Endothelial cell of umbilical vein (primary cell): ENCODE results near the gene UBE2H. TPM values are rescaled to one million over a fixed set of nuclear protein-coding genes. Genes with fewer than 3 reads are reported as not detected.

ENCODE experiments used
- BruUV-seq: library from RNA; stranded (reverse); fragments of 400-500 nt; replicated peaks from 2 replicates; lab custom pipeline; 2021; lab: Mats Ljungman, UMichigan
- CTCF ChIA-PET: fragments of 300-600, 350-600 bp; sonication (Branson Sonifier 250); formaldehyde crosslinking; loops from one replicate; lab custom pipeline; 2021; ENCODE audit warnings: antibody characterized with exemption, inconsistent platforms; lab: Charles Lee
- POLR2A ChIA-PET: fragments of 300-600, 350-600 bp; sonication (Branson Sonifier 250); formaldehyde crosslinking; loops from one replicate; lab custom pipeline; 2021; ENCODE audit warnings: antibody characterized with exemption, inconsistent platforms; lab: Charles Lee
- DNase-seq: peaks from one replicate; pipeline ENCODE4 v3.0.0-alpha.2; 2011; ENCODE audit warnings: low read depth, low spot score
- FAIRE-seq: peaks from 2 replicates; lab custom pipeline; 2011; peaks lifted over from hg19 to GRCh38; lab: Jason Lieb, UNC
- H2AFZ ChIP-seq: 2 replicates; pipeline ENCODE4 v1.6.0; 2012; ENCODE audit warnings: low read depth, low read length, control low read depth, inconsistent platforms
- H3K27ac ChIP-seq: 2 replicates; pipeline ENCODE4 v1.5.1; 2011; ENCODE audit warnings: low read depth, mild to moderate bottlenecking, control low read depth, low read length, moderate library complexity; ENCODE audit not compliant: insufficient read depth
- H3K27me3 ChIP-seq, 2 experiments: 2 replicates each; pipeline versions ENCODE4 v1.6.0 to v1.6.1; 2011; ENCODE audit warnings: low read length in 2 of 2, mixed read lengths in 1 of 2; ENCODE audit not compliant: control insufficient read depth in 2 of 2, insufficient read depth in 2 of 2
- H3K36me3 ChIP-seq, 2 experiments: 2 replicates in 1 of 2; 3 replicates in 1 of 2; pipeline ENCODE4 v1.5.1; 2011; ENCODE audit warnings: low read length in 2 of 2, mild to moderate bottlenecking in 1 of 2, moderate library complexity in 1 of 2; ENCODE audit not compliant: control insufficient read depth in 2 of 2, insufficient read depth in 2 of 2; ENCODE audit errors: extremely low read depth in 1 of 2
- H3K4me1 ChIP-seq: 3 replicates; pipeline ENCODE4 v1.5.1; 2011; ENCODE audit warnings: mild to moderate bottlenecking, low read length; ENCODE audit not compliant: control insufficient read depth, insufficient read depth; ENCODE audit errors: extremely low read depth
- H3K4me2 ChIP-seq: 2 replicates; pipeline ENCODE4 v1.6.1; 2011; ENCODE audit warnings: low read length, control low read depth, mixed read lengths; ENCODE audit not compliant: insufficient read depth
- H3K4me3 ChIP-seq, 3 experiments: fragments of 200-600 bp in 1 of 3; sonication (generic), shearing (Covaris generic) in 1 of 3; replicated peaks in 1 of 3; 2 replicates each; pipeline ENCODE4 v1.5.1; 2011 to 2016; ENCODE audit warnings: control low read depth in 3 of 3, low read length in 3 of 3, mild to moderate bottlenecking in 2 of 3, inconsistent platforms in 1 of 3, low read depth in 1 of 3, moderate library complexity in 1 of 3; ENCODE audit not compliant: insufficient read depth in 1 of 3
- H3K79me2 ChIP-seq: 2 replicates; pipeline ENCODE4 v1.6.0; 2012; ENCODE audit warnings: low read length, inconsistent platforms; ENCODE audit not compliant: control insufficient read depth, insufficient read depth
- H3K9ac ChIP-seq: replicated peaks from 2 replicates; pipeline ENCODE3; 2011; ENCODE audit warnings: low read length, control low read depth; ENCODE audit not compliant: insufficient read depth; ENCODE audit errors: extremely low read depth
- H3K9me1 ChIP-seq: replicated peaks from 3 replicates; pipeline ENCODE4 v1.6.0; 2011; ENCODE audit warnings: mild to moderate bottlenecking, low read length; ENCODE audit not compliant: control insufficient read depth, insufficient read depth; ENCODE audit errors: extremely low read depth
- H3K9me3 ChIP-seq: replicated peaks from 2 replicates; pipeline ENCODE4 v1.5.1; 2012; ENCODE audit warnings: low read length, inconsistent platforms; ENCODE audit not compliant: control insufficient read depth, insufficient read depth
- H4K20me1 ChIP-seq: replicated peaks from 2 replicates; pipeline ENCODE3; 2011; ENCODE audit warnings: mild to moderate bottlenecking, low read length; ENCODE audit not compliant: control insufficient read depth, insufficient read depth; ENCODE audit errors: extremely low read depth
- EZH2 ChIP-seq: IDR thresholded peaks from 2 replicates; pipeline ENCODE4 v1.6.1; 2012; ENCODE audit warnings: borderline replicate concordance, low read depth, mild to moderate bottlenecking, moderate library complexity, low read length, inconsistent platforms; ENCODE audit not compliant: severe bottlenecking
- FOS ChIP-seq: IDR thresholded peaks from 2 replicates; pipeline ENCODE4 v1.6.1; 2011; ENCODE audit warnings: mild to moderate bottlenecking, low read length, moderate library complexity, borderline replicate concordance; ENCODE audit not compliant: insufficient read depth
- GATA2 ChIP-seq: IDR thresholded peaks from 2 replicates; pipeline ENCODE4 v1.7.0; 2011; ENCODE audit warnings: low read depth, mild to moderate bottlenecking, moderate library complexity, mixed read lengths, low read length; ENCODE audit not compliant: insufficient read length, insufficient read depth
- JUN ChIP-seq: IDR thresholded peaks from 2 replicates; pipeline ENCODE4 v1.6.1; 2011; ENCODE audit warnings: borderline replicate concordance, low read depth; ENCODE audit not compliant: insufficient read length, insufficient read depth
- MYC ChIP-seq: IDR thresholded peaks from one replicate; pipeline ENCODE4 v1.6.1; 2011; ENCODE audit warnings: mild to moderate bottlenecking, low read depth, low read length
- POLR2A ChIP-seq: IDR thresholded peaks from 2 replicates; pipeline ENCODE4 v1.6.1; 2012; ENCODE audit warnings: low read depth, mild to moderate bottlenecking, control low read depth, low read length
- POLR2AphosphoS5 ChIP-seq: IDR thresholded peaks from 2 replicates; pipeline ENCODE4 v1.6.1; 2012; ENCODE audit warnings: low read depth, mild to moderate bottlenecking, control low read depth, low read length, moderate library complexity; ENCODE audit not compliant: insufficient read depth
- dilution Hi-C: fragments of 300-500 bp; cut with MboI; formaldehyde crosslinking; loops from one replicate; pipeline ENCODE4 v1.15.0; 2019; ENCODE audit warnings: low sequenced_read_pairs; ENCODE audit not compliant: extremely low pct_ligation_motif_present
- intact Hi-C: fragments of 100-400 bp; cut with micrococcal nuclease; formaldehyde crosslinking; loops from one replicate; pipeline ENCODE4 v1.10.0; 2022
- polyA plus RNA-seq, 4 experiments: library from polyadenylated mRNA; depleted of rRNA in 3 of 4; stranded (reverse) in 3 of 4; unstranded in 1 of 4; fragments of >200 nt; gene quantifications; 2 replicates each; pipeline versions ENCODE4 v1.2.1 to v1.2.3, GENCODE V29; 2011 to 2012; ENCODE audit warnings: missing spikeins in 1 of 4
- total RNA-seq: library from RNA; stranded (reverse); gene quantifications from 2 replicates; pipeline ENCODE4 v1.2.3, GENCODE V29; 2021
- TF ChIP-seq, protein P1 (sequence below): IDR thresholded peaks from 2 replicates; pipeline ENCODE4 v1.6.1; 2011; ENCODE audit not compliant: insufficient read depth, insufficient read length
- TF ChIP-seq, protein P2 (sequence below), 2 donors: IDR thresholded peaks; 1 replicate in 1 of 2; 2 replicates in 1 of 2; pipeline ENCODE4 v1.5.1; 2011; ENCODE audit warnings: low read length in 2 of 2, mild to moderate bottlenecking in 2 of 2, moderate library complexity in 2 of 2, control low read depth in 1 of 2, inconsistent platforms in 1 of 2, low read depth in 1 of 2; ENCODE audit not compliant: insufficient read depth in 1 of 2; ENCODE audit errors: extremely low read depth in 1 of 2

The UBE2H gene
- total and polyA plus RNA-seq, 2 donors (not counting 3 experiments of a cell fraction or from before 2014, with no cell fraction given): 51.7 to 90.1 TPM

DNA sequence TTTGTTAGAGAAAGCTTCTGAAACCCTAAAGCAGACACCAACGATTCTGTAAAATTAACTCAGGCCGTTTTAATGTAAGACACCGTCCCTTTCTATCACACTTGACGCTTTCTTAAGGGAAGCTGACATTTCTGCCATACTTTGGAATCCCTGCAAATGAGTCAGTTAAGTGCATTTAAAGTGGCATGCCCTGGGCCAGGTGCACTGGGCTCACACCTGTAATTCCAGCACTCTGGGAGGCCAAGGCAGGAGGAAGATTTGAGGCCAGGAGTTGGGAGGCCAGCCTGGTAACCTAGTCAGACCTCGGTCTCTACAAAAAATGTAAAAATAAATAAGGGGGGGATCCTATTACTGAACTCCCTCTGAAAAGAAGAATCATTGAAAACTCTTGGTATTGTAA lies 4.4 kb downstream of the UBE2H start:
- DNase-seq: no peak
- H3K27me3 ChIP-seq: no peaks in the 10 kb centered on the region
- H3K9me1 ChIP-seq: no peaks in the 10 kb centered on the region
- H3K4me1 ChIP-seq: peaks cover 23% of the 10 kb centered on the region
- CTCF ChIA-PET: interaction anchor here (0.6 to 6.4 kb wide), 10 partner anchors 10 to 118 kb away, joined by 3 to 59 read pairs (median 5); no protein-coding TSS in a partner anchor
- H3K79me2 ChIP-seq: peaks cover 87% of the 10 kb centered on the region
- H4K20me1 ChIP-seq: peaks cover 7% of the 10 kb centered on the region
- peak overlapping the region; percentile 94 for H3K4me2 ChIP-seq
- BruUV-seq: no TSS peak
- H2AFZ ChIP-seq: no peak overlapping the region
- H3K27ac ChIP-seq: no peak overlapping the region
- no peak for FAIRE-seq
- POLR2A ChIA-PET: interaction anchor here (1.2 to 1.5 kb wide), 3 partner anchors 10 to 61 kb away, joined by 7 to 8 read pairs (median 8); no protein-coding TSS in a partner anchor
- no peak for TF ChIP-seq JUN
- TF ChIP-seq, protein P1, sequence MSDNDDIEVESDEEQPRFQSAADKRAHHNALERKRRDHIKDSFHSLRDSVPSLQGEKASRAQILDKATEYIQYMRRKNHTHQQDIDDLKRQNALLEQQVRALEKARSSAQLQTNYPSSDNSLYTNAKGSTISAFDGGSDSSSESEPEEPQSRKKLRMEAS: no peak
- no peak overlapping the region for H3K4me3 ChIP-seq
- dilution Hi-C loops (no loop called here), intact Hi-C loops (no loop called here)
- H3K9ac ChIP-seq: no peak overlapping the region
- H3K9me3 ChIP-seq: no peaks in the 10 kb centered on the region
- H3K36me3 ChIP-seq: no peaks in the 10 kb centered on the region

DNA sequence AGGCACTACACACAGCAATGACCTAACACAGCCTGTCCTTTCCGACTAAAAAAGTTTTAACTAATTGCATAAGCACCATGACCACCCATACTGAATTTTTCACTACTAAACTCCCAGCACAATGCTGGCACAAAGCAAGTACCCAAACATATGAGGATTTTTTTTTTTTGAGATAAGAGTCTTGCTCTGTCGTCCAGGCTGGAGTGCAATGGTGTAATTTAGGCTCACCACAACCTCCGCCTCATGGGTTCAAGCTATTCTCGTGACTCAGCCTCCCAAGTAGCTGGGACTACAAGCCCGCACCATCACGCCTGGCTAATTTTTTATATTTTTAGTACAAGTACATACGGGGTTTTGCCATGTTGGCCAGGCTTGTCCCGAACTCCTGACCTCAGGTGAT lies 5.1 kb downstream of the UBE2H start:
- no TSS peak for BruUV-seq
- H3K4me2 ChIP-seq: no peak overlapping the region
- CTCF ChIA-PET: interaction anchor here (0.6 to 6.4 kb wide), 3 partner anchors 18 to 70 kb away, joined by 3 to 59 read pairs (median 3); no protein-coding TSS in a partner anchor
- peaks cover 93% of the 10 kb centered on the region for H3K79me2 ChIP-seq
- peaks cover 7% of the 10 kb centered on the region for H4K20me1 ChIP-seq
- POLR2A ChIA-PET: no interaction called here
- no peaks in the 10 kb centered on the region for H3K27me3 ChIP-seq
- no peaks in the 10 kb centered on the region for H3K9me1 ChIP-seq
- H3K27ac ChIP-seq: no peak overlapping the region
- no peak overlapping the region for H3K9ac ChIP-seq
- DNase-seq: no peak
- H3K4me3 ChIP-seq: no peak overlapping the region
- no peaks in the 10 kb centered on the region for H3K9me3 ChIP-seq
- H3K4me1 ChIP-seq: peaks cover 23% of the 10 kb centered on the region
- H2AFZ ChIP-seq: no peak overlapping the region
- dilution Hi-C loops (no loop called here), intact Hi-C loops (no loop called here)
- FAIRE-seq: no peak
- no peaks in the 10 kb centered on the region for H3K36me3 ChIP-seq
- no peak for TF ChIP-seq POLR2AphosphoS5
- TF ChIP-seq GATA2: no peak
- TF ChIP-seq, protein P2, sequence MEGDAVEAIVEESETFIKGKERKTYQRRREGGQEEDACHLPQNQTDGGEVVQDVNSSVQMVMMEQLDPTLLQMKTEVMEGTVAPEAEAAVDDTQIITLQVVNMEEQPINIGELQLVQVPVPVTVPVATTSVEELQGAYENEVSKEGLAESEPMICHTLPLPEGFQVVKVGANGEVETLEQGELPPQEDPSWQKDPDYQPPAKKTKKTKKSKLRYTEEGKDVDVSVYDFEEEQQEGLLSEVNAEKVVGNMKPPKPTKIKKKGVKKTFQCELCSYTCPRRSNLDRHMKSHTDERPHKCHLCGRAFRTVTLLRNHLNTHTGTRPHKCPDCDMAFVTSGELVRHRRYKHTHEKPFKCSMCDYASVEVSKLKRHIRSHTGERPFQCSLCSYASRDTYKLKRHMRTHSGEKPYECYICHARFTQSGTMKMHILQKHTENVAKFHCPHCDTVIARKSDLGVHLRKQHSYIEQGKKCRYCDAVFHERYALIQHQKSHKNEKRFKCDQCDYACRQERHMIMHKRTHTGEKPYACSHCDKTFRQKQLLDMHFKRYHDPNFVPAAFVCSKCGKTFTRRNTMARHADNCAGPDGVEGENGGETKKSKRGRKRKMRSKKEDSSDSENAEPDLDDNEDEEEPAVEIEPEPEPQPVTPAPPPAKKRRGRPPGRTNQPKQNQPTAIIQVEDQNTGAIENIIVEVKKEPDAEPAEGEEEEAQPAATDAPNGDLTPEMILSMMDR (IDR thresholded peaks at IDR 0.05; ENCODE audit: extremely low read depth in 1 of 2, insufficient read depth in 1 of 2, low read depth in 1 of 2, low read length in 2 of 2): no peak
- no peak for TF ChIP-seq EZH2
- TF ChIP-seq JUN: no peak
- TF ChIP-seq MYC: no peak
- TF ChIP-seq, protein P1: no peak
- TF ChIP-seq POLR2A: no peak
- TF ChIP-seq FOS: no peak
